GM21723 (cell line): ENCODE results near the gene OR51B4.
"Not testable (repeated sequence)": the region's sequence is repeated elsewhere in the genome, so short reads cannot be mapped to it uniquely, and the experiment has no call there.

ENCODE experiments used
- ATAC-seq: cut with Tn5 transposase; IDR thresholded peaks from one replicate; pipeline ENCODE4 v1.9.1; 2021; ENCODE audit warnings: mild to moderate bottlenecking, moderate library complexity; ENCODE audit not compliant: unreplicated experiment

OR51B4 gene

GRCh38 chr11:5275369-5276110, 26.2 kb downstream of the OR51B4 start:
- no peak for ATAC-seq

- ATAC-seq = no peak
Observed at GRCh38 chr11:5274395-5274794, 27.4 kb downstream of the OR51B4 start.

GRCh38 chr11:5272395-5273017, 29.2 kb downstream of the OR51B4 start:
- no peak for ATAC-seq

GRCh38 chr11:5269715-5270147, 32.0 kb downstream of the OR51B4 start, which contains the start of gene HBE1:
HBE1 (minus strand) TSS chr11:5269945; CDS start chr11:5269890, 55 bp downstream.
- ATAC-seq = no peak

- no peak for ATAC-seq
Observed at GRCh38 chr11:5267033-5267563, 34.6 kb downstream of the OR51B4 start.

GRCh38 chr11:5266609-5267008, 35.1 kb downstream of the OR51B4 start:
- no peak for ATAC-seq

- ATAC-seq = no peak
Observed at GRCh38 chr11:5265832-5266231, 35.9 kb downstream of the OR51B4 start.

GRCh38 chr11:5258543-5259262, 43.0 kb downstream of the OR51B4 start:
- no peak for ATAC-seq

- ATAC-seq = no peak
Observed at GRCh38 chr11:5257296-5257695, 44.5 kb downstream of the OR51B4 start.

- not testable (repeated sequence) for ATAC-seq
Observed at GRCh38 chr11:5254646-5255413, 46.9 kb downstream of the OR51B4 start, which contains the start of gene HBG2. HBG2 (minus strand) TSS chr11:5254781; CDS start chr11:5254728, 53 bp downstream.

- ATAC-seq = not testable (repeated sequence)
Observed at GRCh38 chr11:5254023-5254422, 47.7 kb downstream of the OR51B4 start.

- ATAC-seq = not testable (repeated sequence)
Observed at GRCh38 chr11:5253440-5253839, 48.3 kb downstream of the OR51B4 start.

- no peak for ATAC-seq
Observed at GRCh38 chr11:5252919-5253265, 48.9 kb downstream of the OR51B4 start.

- no peak for ATAC-seq
Observed at GRCh38 chr11:5252192-5252918, 49.4 kb downstream of the OR51B4 start.

- no peak for ATAC-seq
Observed at GRCh38 chr11:5251746-5252145, 50.0 kb downstream of the OR51B4 start.
